Esophagus squamous epithelium (tissue), 4 donors: ENCODE data around the gene KBTBD8.

Experiments used
- CTCF ChIP-seq, 6 experiments: fragments of 450-650 bp in 4 of 6; fragments of 200-600 bp in 2 of 6; sonication (generic) in 2 of 6; IDR thresholded peaks; one replicate each; pipeline ENCODE4 v1.5.1; 2016 to 2019; ENCODE audit warnings: antibody characterized with exemption in 6 of 6, mild to moderate bottlenecking in 4 of 6, moderate library complexity in 4 of 6
- POLR2A ChIP-seq, 4 donors: fragments of 450-650 bp; IDR thresholded peaks; one replicate each; pipeline ENCODE4 v1.6.1; 2017; ENCODE audit warnings: antibody characterized with exemption in 4 of 4, mild to moderate bottlenecking in 4 of 4, moderate library complexity in 3 of 4

GRCh38 chr3:66989860-66990696 is 8.0 kb upstream of the KBTBD8 start:
- TF ChIP-seq CTCF (IDR thresholded peaks at IDR 0.05) = peak in 1 of 6 experiments; percentile 7
- TF ChIP-seq POLR2A (IDR thresholded peaks at IDR 0.05) = no peak
